ENCODE results near the gene WNT4. TPM values are rescaled to one million over a fixed set of nuclear protein-coding genes. Genes with fewer than 3 reads are reported as not detected.

The WNT4 gene
- total RNA-seq, 1 experiment from 2014 or later = 1.5 TPM

GRCh38 chr1:22110016-22110415 lies 32.9 kb downstream of the WNT4 start:
- ATAC-seq (no peak), DNase-seq (ENCODE audit: low read depth, low spot score) (no peak)
- no peak overlapping the region for H3K4me2 ChIP-seq (ENCODE audit: low read length)
- H2AFZ ChIP-seq (ENCODE audit: low read depth, low read length, poor library complexity, severe bottlenecking) = no peak overlapping the region
- H3K4me1 ChIP-seq (ENCODE audit: control insufficient read depth in 1 of 2, insufficient read depth in 2 of 2, low read length in 2 of 2) = no peaks in the 10 kb centered on the region
- no peaks in the 10 kb centered on the region for H3K9me2 ChIP-seq (ENCODE audit: insufficient read depth)
- no peaks in the 10 kb centered on the region for H3K27me3 ChIP-seq (ENCODE audit: insufficient read depth, low read length)
- intact Hi-C loops (cut with micrococcal nuclease) = no loop called here
- 0 out of 2 replicates have a peak, but pooled peaks cover 2% of the 10 kb centered on the region for H4K20me1 ChIP-seq (ENCODE audit: insufficient read depth)
- BruUV-seq (replicated peaks) = no TSS peak
- peaks cover 45% of the 10 kb centered on the region for H3K79me2 ChIP-seq (ENCODE audit: insufficient read depth, low read length)
- H3K4me3 ChIP-seq (replicated peaks in 1 of 2; ENCODE audit: low read depth in 1 of 2, low read length in 2 of 2) = no peak overlapping the region
- ChIA-PET CTCF (no interaction called here), POLR2A (no interaction called here), RAD21 (ENCODE audit: low non-redundant PET in 1 of 2, low total read pairs in 2 of 2, uncharacterized antibody in 2 of 2, unreplicated experiment in 2 of 2) (no interaction called here)
- H3K9ac ChIP-seq (ENCODE audit: low read length) = no peak overlapping the region
- H3K27ac ChIP-seq (ENCODE audit: low read depth, low read length) = no peak overlapping the region
- peaks cover 3 to 6% of the 10 kb centered on the region in 2 experiments; a peak in 1 of 4 replicates for H3K36me3 ChIP-seq (ENCODE audit: control insufficient read depth in 1 of 2, insufficient read depth in 2 of 2, low read length in 2 of 2)
- TF ChIP-seq JUND (IDR thresholded peaks at IDR 0.05) = no peak
- TF ChIP-seq RAD21 (IDR thresholded peaks at IDR 0.05; ENCODE audit: low read depth) = no peak
- TF ChIP-seq CEBPB (IDR thresholded peaks at IDR 0.05; ENCODE audit: low read depth) = no peak
- TF ChIP-seq REST (IDR thresholded peaks at IDR 0.05; ENCODE audit: low read depth) = no peak
- TF ChIP-seq ZFX (IDR thresholded peaks at IDR 0.05) = no peak
- no peak for TF ChIP-seq EGR1 (IDR thresholded peaks at IDR 0.05; ENCODE audit: low read depth)
- TF ChIP-seq, protein P1, sequence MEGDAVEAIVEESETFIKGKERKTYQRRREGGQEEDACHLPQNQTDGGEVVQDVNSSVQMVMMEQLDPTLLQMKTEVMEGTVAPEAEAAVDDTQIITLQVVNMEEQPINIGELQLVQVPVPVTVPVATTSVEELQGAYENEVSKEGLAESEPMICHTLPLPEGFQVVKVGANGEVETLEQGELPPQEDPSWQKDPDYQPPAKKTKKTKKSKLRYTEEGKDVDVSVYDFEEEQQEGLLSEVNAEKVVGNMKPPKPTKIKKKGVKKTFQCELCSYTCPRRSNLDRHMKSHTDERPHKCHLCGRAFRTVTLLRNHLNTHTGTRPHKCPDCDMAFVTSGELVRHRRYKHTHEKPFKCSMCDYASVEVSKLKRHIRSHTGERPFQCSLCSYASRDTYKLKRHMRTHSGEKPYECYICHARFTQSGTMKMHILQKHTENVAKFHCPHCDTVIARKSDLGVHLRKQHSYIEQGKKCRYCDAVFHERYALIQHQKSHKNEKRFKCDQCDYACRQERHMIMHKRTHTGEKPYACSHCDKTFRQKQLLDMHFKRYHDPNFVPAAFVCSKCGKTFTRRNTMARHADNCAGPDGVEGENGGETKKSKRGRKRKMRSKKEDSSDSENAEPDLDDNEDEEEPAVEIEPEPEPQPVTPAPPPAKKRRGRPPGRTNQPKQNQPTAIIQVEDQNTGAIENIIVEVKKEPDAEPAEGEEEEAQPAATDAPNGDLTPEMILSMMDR (IDR thresholded peaks at IDR 0.05 in 2 of 3, conservative IDR thresholded peaks at IDR 0.05 in 1 of 3; ENCODE audit: borderline replicate concordance in 1 of 3, insufficient read depth in 1 of 3, low read depth in 2 of 3, low read length in 2 of 3) = no peak
- TF ChIP-seq, protein P2, sequence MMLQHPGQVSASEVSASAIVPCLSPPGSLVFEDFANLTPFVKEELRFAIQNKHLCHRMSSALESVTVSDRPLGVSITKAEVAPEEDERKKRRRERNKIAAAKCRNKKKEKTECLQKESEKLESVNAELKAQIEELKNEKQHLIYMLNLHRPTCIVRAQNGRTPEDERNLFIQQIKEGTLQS (IDR thresholded peaks at IDR 0.05) = no peak
- no peak for TF ChIP-seq ZBTB33 (IDR thresholded peaks at IDR 0.05; ENCODE audit: extremely low read depth, insufficient replicate concordance, low read length)
- TF ChIP-seq ELF1 (IDR thresholded peaks at IDR 0.05; ENCODE audit: borderline replicate concordance, low read depth) = no peak
- no peak for TF ChIP-seq CBX3 (IDR thresholded peaks at IDR 0.05; ENCODE audit: low read depth)
- TF ChIP-seq YY1 (IDR thresholded peaks at IDR 0.05; ENCODE audit: extremely low read depth, insufficient replicate concordance, low read depth, low read length) = no peak
- TF ChIP-seq SIN3A (IDR thresholded peaks at IDR 0.05; ENCODE audit: low read depth) = no peak
- TF ChIP-seq TCF7L2 (IDR thresholded peaks at IDR 0.05; ENCODE audit: borderline replicate concordance, extremely low read depth, insufficient read depth, insufficient read length) = no peak
- no peak for TF ChIP-seq SRF (IDR thresholded peaks at IDR 0.05; ENCODE audit: low read depth)
- no peak for TF ChIP-seq FOSL1 (IDR thresholded peaks at IDR 0.05; ENCODE audit: low read depth)
- no peaks in the 10 kb centered on the region for H3K9me3 ChIP-seq (ENCODE audit: control insufficient read depth in 1 of 2, insufficient read depth in 1 of 2, low read depth in 1 of 2, low read length in 2 of 2)

Measured in HCT116 (cell line).